GM12878 (cell line): ENCODE data around the gene RNASEL. TPM values are rescaled to one million over a fixed set of nuclear protein-coding genes. Genes with fewer than 3 reads are reported as not detected.

Source experiments
- ATAC-seq: fragments of 200-7000 bp; cut with Tn5 transposase; 3 replicates; pipeline ENCODE4 v1.9.1; 2020; ENCODE audit warnings: mild to moderate bottlenecking, moderate library complexity
- BruUV-seq: library from RNA; stranded (reverse); fragments of 400-500 nt; replicated peaks from 2 replicates; lab custom pipeline; 2021; lab: Mats Ljungman, UMichigan
- CTCF ChIA-PET: fragments of 300-600 bp; sonication (Branson Sonifier 250); formaldehyde crosslinking; extraction: SDS; loops from one replicate; lab custom pipeline; 2021; ENCODE audit warnings: inconsistent platforms; lab: Yijun Ruan, JAX
- POLR2A ChIA-PET: fragments of 350-600 bp; formaldehyde crosslinking; extraction: SDS; loops from one replicate; lab custom pipeline; 2021; ENCODE audit warnings: inconsistent platforms; lab: Charles Lee
- RAD21 ChIA-PET: fragments of 300-600 bp; sonication (Branson Sonifier 250); formaldehyde crosslinking; loops from one replicate; lab custom pipeline; 2023; ENCODE audit warnings: antibody characterized with exemption; ENCODE audit not compliant: unreplicated experiment; lab: Charles Lee
- SMC1A ChIA-PET: fragments of 300-600 bp; sonication (Branson Sonifier 250); formaldehyde crosslinking; loops from one replicate; lab custom pipeline; 2023; ENCODE audit not compliant: unreplicated experiment, uncharacterized antibody; lab: Charles Lee
- DNase-seq: peaks from one replicate; pipeline ENCODE4 v3.0.0-alpha.2; 2011; ENCODE audit warnings: low read depth, low spot score
- FAIRE-seq: peaks from 3 replicates; lab custom pipeline; 2011; peaks lifted over from hg19 to GRCh38; lab: Jason Lieb, UNC
- H2AFZ ChIP-seq: 2 replicates; pipeline ENCODE4 v1.6.0; 2011; ENCODE audit warnings: low read depth, low read length, control low read depth; ENCODE audit not compliant: control insufficient read depth
- H3K27ac ChIP-seq: 2 replicates; pipeline ENCODE4 v1.5.1; 2011; ENCODE audit warnings: control low read depth; ENCODE audit not compliant: control insufficient read depth, insufficient read depth
- H3K27me3 ChIP-seq, 2 experiments: replicated peaks in 1 of 2; 2 replicates each; pipeline versions ENCODE4 v1.6.0 to v1.6.1; 2011; ENCODE audit warnings: low read length in 1 of 2; ENCODE audit not compliant: control insufficient read depth in 2 of 2, insufficient read depth in 2 of 2
- H3K36me3 ChIP-seq, 2 experiments: 2 replicates each; pipeline ENCODE4 v1.5.1; 2011; ENCODE audit warnings: low read length in 1 of 2; ENCODE audit not compliant: control insufficient read depth in 2 of 2, insufficient read depth in 2 of 2
- H3K4me1 ChIP-seq: 2 replicates; pipeline ENCODE4 v1.6.1; 2011; ENCODE audit warnings: mild to moderate bottlenecking, low read length, moderate library complexity, mixed read lengths; ENCODE audit not compliant: control insufficient read depth, insufficient read depth
- H3K4me2 ChIP-seq: 2 replicates; pipeline ENCODE4 v1.6.0; 2011; ENCODE audit warnings: control low read depth; ENCODE audit not compliant: control insufficient read depth, insufficient read depth
- H3K4me3 ChIP-seq: fragments of 200-600 bp; sonication (generic); 2 replicates; pipeline ENCODE4 v1.5.1; 2016
- H3K79me2 ChIP-seq: 2 replicates; pipeline ENCODE4 v1.6.0; 2011; ENCODE audit warnings: low read length; ENCODE audit not compliant: control insufficient read depth, insufficient read depth
- H3K9ac ChIP-seq: 2 replicates; pipeline ENCODE4 v1.8.0; 2011; ENCODE audit warnings: low read length, control low read depth, mixed read lengths; ENCODE audit not compliant: control insufficient read depth, insufficient read depth
- H3K9me3 ChIP-seq: replicated peaks from 3 replicates; pipeline ENCODE4 v1.5.1; 2011; ENCODE audit warnings: mild to moderate bottlenecking, low read length; ENCODE audit not compliant: control insufficient read depth, insufficient read depth
- H4K20me1 ChIP-seq: 2 replicates; pipeline ENCODE4 v1.6.0; 2011; ENCODE audit not compliant: control insufficient read depth, insufficient read depth
- ATF7 ChIP-seq: fragments of 450-650 bp; IDR thresholded peaks from 2 replicates; pipeline ENCODE4 v1.6.1; 2016; ENCODE audit warnings: low read depth, mild to moderate bottlenecking
- NFXL1 ChIP-seq: fragments of 450-650 bp; IDR thresholded peaks from 2 replicates; pipeline ENCODE4 v1.6.1; 2017; ENCODE audit warnings: antibody characterized with exemption, mild to moderate bottlenecking, borderline replicate concordance
- NR2F1 ChIP-seq: fragments of 450-650 bp; conservative IDR thresholded peaks from 2 replicates; pipeline ENCODE4 v1.6.1; 2017; ENCODE audit warnings: mild to moderate bottlenecking
- WGBS: methylation state at CpG from one replicate; pipeline ENCODE4 v1.1.6; 2016; ENCODE audit warnings: low lambda C conversion rate; ENCODE audit not compliant: insufficient replicate concordance, insufficient coverage; ENCODE audit errors: missing lambda C conversion rate; 5-methylcytosine and 5-hydroxymethylcytosine counted together
- in situ Hi-C: fragments of 300-500 bp; cut with MboI; formaldehyde crosslinking; loops from 9 replicates; pipeline ENCODE4 v1.14.3; 2018; ENCODE audit warnings: mixed read lengths
- intact Hi-C: fragments of 100-400 bp; cut with micrococcal nuclease; formaldehyde crosslinking; loops from one replicate; pipeline ENCODE4 v1.14.2; 2022; ENCODE audit not compliant: unreplicated experiment
- polyA plus RNA-seq, 11 experiments: library from polyadenylated mRNA; depleted of rRNA in 4 of 11; unstranded in 6 of 11; stranded (reverse) in 5 of 11; fragments of >200 nt; fragmentation: Nextera tagmentation in 4 of 11; fragmentation: Illumina TruSeq in 1 of 11; extraction: Ambion mirVana in 4 of 11; extraction: Trizol in 1 of 11; gene quantifications; 1 replicate in 1 of 11; 2 replicates in 10 of 11; pipeline versions ENCODE4 v1.2.1 to v1.2.3, GENCODE V29; 2011 to 2016; ENCODE audit warnings: inconsistent platforms in 2 of 11, missing spikeins in 2 of 11, low read depth in 1 of 11
- total RNA-seq, 4 experiments: library from RNA; depleted of rRNA in 3 of 4; stranded (reverse); fragments of >200 nt in 3 of 4; fragmentation: Illumina TruSeq in 1 of 4; extraction: Trizol in 1 of 4; gene quantifications; 2 replicates each; pipeline versions ENCODE4 v1.2.1 to v1.2.3, GENCODE V29; 2013 to 2021

The RNASEL gene
- total and polyA plus RNA-seq, 10 of the 15 experiments (the other 5 are each of a cell fraction or from before 2014, with no cell fraction given) = 3.0 to 10.8 (median 5.0) TPM

DNA sequence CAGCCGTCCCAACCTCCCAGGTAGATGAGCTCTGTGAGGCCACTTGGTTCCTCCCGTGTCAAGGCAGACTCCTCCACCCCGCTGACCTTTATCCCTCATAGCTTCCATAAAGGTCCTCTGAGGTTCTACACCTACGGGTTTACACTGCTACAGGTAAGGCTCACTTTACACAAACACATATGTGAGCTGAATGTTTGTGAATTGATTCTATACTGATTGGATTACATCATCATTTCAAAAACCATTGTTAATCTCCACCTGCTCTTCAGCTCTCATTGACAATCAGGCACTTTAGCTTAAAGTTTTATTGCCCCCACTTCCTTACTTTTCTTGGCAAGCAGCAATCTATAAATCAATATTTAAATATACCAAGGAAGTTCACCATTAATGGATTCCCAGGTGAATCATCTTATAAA is 28.0 kb upstream of the RNASEL start:
- no peak overlapping the region for H2AFZ ChIP-seq
- no peaks in the 10 kb centered on the region for H3K79me2 ChIP-seq
- no peaks in the 10 kb centered on the region for H3K36me3 ChIP-seq
- ChIA-PET RAD21 (interaction anchor here (0.6 to 9.4 kb wide), 19 partner anchors 8 to 223 kb away, joined by 3 to 121 read pairs (median 4); partner anchors contain the start of genes NPL and RGS16), POLR2A (interaction anchor here (0.6 to 7.4 kb wide), 12 partner anchors 8 to 1214 kb away, joined by 3 to 51 read pairs (median 6); partner anchors contain the start of gene RGS16), SMC1A (interaction anchor here (0.9 to 12.3 kb wide), 15 partner anchors 8 to 169 kb away, joined by 3 to 219 read pairs (median 6); partner anchors contain the start of gene RGS16), CTCF (interaction anchor here (1.2 to 37.4 kb wide), 11 partner anchors 9 to 172 kb away, joined by 4 to 1888 read pairs (median 7); partner anchors contain the start of genes NPL and RGS16)
- peaks cover 51% of the 10 kb centered on the region for H3K4me1 ChIP-seq
- H3K4me3 ChIP-seq = no peak overlapping the region
- DNase-seq = no peak
- H3K4me2 ChIP-seq = peak overlapping the region; percentile 87; the same call in 1 of the 2 replicates
- 47% methylated on average over 4 of the region's 4 CpGs for whole genome bisulfite sequencing
- TF ChIP-seq NR2F1 (0 out of 2 replicates have a peak, but pooled peaks have one; percentile 26), ATF7 (peak; percentile 91), NFXL1 (no peak)
- no peak for ATAC-seq
- intact Hi-C loops = loop anchor here (5.0 kb wide), 2 partner anchors 100 to 165 kb away; no protein-coding TSS in a partner anchor
- no peak overlapping the region for H3K9ac ChIP-seq
- peak overlapping the region; percentile 51 for H3K27ac ChIP-seq
- no TSS peak for BruUV-seq
- H3K27me3 ChIP-seq = no peaks in the 10 kb centered on the region
- no peak for FAIRE-seq
- H4K20me1 ChIP-seq = no peaks in the 10 kb centered on the region
- in situ Hi-C loops = no loop called here
- peaks cover 2% of the 10 kb centered on the region; the same call in 1 of the 3 replicates for H3K9me3 ChIP-seq
